IPS-15b (cell line): Measurements from ENCODE around the gene CELF4.

ENCODE experiments used
- H3K27me3 ChIP-seq: one replicate; pipeline ENCODE4 v1.6.1; 2013; ENCODE audit warnings: low read length; ENCODE audit not compliant: control insufficient read depth, insufficient read depth
- H3K36me3 ChIP-seq: one replicate; pipeline ENCODE4 v1.6.1; 2013; ENCODE audit warnings: low read length; ENCODE audit not compliant: control insufficient read depth, insufficient read depth
- H3K4me1 ChIP-seq: one replicate; pipeline ENCODE4 v1.6.1; 2013; ENCODE audit warnings: mild to moderate bottlenecking, low read length; ENCODE audit not compliant: control insufficient read depth, insufficient read depth
- H3K4me3 ChIP-seq: one replicate; pipeline ENCODE4 v1.5.1; 2013; ENCODE audit warnings: low read depth, low read length
- H3K9ac ChIP-seq: one replicate; pipeline ENCODE4 v1.6.1; 2013; ENCODE audit warnings: low read depth, mild to moderate bottlenecking, low read length
- H3K9me3 ChIP-seq: one replicate; pipeline ENCODE4 v1.6.1; 2013; ENCODE audit warnings: mild to moderate bottlenecking, low read length; ENCODE audit not compliant: control insufficient read depth, insufficient read depth

The CELF4 gene

DNA sequence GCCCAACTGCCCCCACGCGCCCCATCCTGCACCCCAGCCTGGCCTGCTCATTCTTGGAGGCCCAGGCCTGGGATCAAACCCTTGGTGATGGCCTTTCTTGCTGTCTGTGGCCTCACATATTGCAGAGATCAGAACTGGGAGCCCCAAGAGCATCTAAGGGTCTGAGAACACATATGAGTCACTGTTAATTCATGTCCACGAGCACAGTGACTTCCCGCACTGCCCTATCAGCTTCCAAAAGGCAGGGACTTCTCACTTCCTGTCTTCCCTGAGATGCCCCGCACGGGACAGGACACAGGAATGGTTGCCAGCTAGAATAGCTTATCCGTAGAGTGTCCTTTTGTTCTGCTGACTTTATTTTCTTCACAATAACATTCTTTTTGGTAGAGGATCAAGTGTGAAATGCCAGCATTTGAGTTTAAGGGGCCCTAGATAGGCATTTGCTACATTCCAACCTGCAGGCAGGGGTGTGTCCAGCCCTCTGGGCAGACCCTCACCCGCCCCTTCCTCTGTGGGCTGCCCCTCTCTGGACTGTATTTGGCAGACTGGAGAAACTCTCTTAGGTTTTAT, 21.1 kb upstream of the CELF4 start:
- no peaks in the 10 kb centered on the region for H3K9me3 ChIP-seq
- peaks cover 7% of the 10 kb centered on the region for H3K27me3 ChIP-seq
- H3K4me1 ChIP-seq = peaks cover 14% of the 10 kb centered on the region
- H3K36me3 ChIP-seq = no peaks in the 10 kb centered on the region
- no peak overlapping the region for H3K9ac ChIP-seq
- H3K4me3 ChIP-seq = no peak overlapping the region

- peaks cover 12% of the 10 kb centered on the region for H3K27me3 ChIP-seq
Observed at GRCh38 chr18:37584952-37585695, 19.5 kb upstream of the CELF4 start.

GRCh38 chr18:37584217-37584616, 18.6 kb upstream of the CELF4 start:
- Histone ChIP-seq H3K27me3 (peaks cover 17% of the 10 kb centered on the region), H3K36me3 (no peaks in the 10 kb centered on the region), H3K4me3 (no peak overlapping the region), H3K9ac (no peak overlapping the region), H3K4me1 (peaks cover 18% of the 10 kb centered on the region), H3K9me3 (no peaks in the 10 kb centered on the region)

More at GRCh38 chr18:37584952-37585695, 19.5 kb upstream of the CELF4 start:
- Histone ChIP-seq H3K4me1 (peaks cover 14% of the 10 kb centered on the region), H3K9ac (no peak overlapping the region), H3K9me3 (no peaks in the 10 kb centered on the region), H3K36me3 (no peaks in the 10 kb centered on the region), H3K4me3 (peak overlapping the region; percentile 3)

GRCh38 chr18:37582261-37582660, 16.7 kb upstream of the CELF4 start:
- H3K27me3 ChIP-seq = peaks cover 20% of the 10 kb centered on the region

DNA sequence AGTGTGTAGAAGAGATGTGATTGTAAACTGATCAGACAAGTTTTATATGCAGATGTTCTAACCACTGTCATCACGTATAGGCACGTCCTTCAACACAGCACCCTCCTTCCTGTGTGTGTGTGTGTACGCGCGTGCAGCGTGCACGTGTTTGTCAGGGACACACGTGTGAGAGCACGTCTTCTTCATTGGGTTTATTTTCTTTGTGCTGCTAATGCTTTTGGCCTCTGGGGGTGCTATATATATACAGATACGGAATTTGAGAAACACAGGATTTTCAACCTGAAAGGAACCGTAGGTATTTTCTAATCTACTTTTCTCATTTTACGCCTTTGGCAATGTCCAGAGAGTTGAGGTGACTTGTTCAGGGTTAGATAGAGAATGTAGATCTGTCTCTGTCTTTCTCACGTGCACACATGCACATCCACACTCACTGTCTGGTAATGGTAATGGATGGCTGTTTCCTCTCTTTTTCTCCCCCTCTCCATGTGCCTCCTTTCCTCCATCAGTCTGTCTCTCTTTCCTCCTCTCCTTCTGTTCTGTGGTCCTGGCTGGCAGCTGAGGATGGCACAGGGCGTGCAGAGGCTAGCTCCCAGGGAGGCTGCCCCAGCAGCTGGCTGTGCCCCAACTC, 13.4 kb upstream of the CELF4 start:
- peaks cover 24% of the 10 kb centered on the region for H3K27me3 ChIP-seq
- H3K4me1 ChIP-seq = peaks cover 32% of the 10 kb centered on the region
- no peak overlapping the region for H3K4me3 ChIP-seq
- no peak overlapping the region for H3K9ac ChIP-seq
- H3K9me3 ChIP-seq = no peaks in the 10 kb centered on the region
- no peaks in the 10 kb centered on the region for H3K36me3 ChIP-seq

More at GRCh38 chr18:37582261-37582660, 16.7 kb upstream of the CELF4 start:
- Histone ChIP-seq H3K9me3 (no peaks in the 10 kb centered on the region), H3K4me3 (no peak overlapping the region), H3K4me1 (peaks cover 34% of the 10 kb centered on the region), H3K9ac (no peak overlapping the region), H3K36me3 (no peaks in the 10 kb centered on the region)

DNA sequence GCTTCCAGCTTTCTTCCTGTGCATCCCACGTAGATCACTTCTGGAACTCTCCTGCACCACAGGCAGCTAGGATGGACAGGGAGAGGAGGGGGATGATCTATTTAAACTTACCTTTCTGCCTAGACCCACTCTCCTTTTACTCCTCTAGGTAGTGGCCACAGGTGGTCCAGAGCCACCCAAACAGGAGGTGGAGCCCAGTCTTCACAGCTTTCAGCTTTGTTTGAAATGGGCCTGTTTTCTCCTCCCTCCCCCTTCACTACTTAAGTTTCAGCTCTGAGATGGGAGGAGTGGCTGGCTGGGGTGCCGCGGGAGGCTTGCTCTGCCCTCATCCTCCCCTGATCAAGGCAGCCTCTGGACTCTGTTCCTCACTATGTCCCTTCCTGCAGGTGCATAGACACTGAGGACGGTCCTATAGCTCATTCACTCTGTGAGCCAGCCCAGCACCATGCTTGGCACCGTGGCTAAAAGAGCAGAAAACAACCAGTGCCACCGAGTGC, 12.6 kb upstream of the CELF4 start:
- Histone ChIP-seq H3K4me3 (peak overlapping the region; percentile 23), H3K27me3 (peaks cover 24% of the 10 kb centered on the region), H3K9me3 (no peaks in the 10 kb centered on the region), H3K4me1 (peaks cover 32% of the 10 kb centered on the region), H3K36me3 (no peaks in the 10 kb centered on the region), H3K9ac (no peak overlapping the region)

DNA sequence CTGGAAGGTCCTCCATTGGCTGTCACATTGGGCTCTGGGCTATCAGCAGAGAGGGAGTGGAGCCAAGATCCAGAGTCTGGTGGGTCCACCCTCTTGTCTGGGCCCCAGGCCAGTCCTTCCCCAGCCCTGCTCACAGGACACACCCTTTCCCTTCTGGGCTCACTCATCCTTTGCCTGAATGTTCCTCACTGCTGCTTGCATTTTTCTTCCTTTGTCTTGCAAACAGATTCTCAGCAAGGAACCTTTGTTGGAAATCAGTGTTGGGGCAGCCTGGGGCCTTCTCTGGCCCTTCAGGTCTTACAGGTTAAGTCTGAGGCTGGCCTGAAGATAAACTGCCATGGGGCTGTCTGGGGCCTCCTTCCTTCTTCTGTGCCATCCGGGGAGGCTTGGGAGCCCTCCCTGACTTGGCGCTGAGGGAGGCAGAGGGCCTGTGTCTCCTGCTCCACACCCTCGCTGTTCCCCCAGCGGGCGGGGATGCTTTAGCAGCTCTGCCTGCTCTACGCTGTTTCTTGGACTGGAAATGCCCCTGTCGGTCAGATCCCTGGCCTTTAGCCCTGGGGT, 11.5 kb upstream of the CELF4 start:
- Histone ChIP-seq H3K27me3 (peaks cover 25% of the 10 kb centered on the region), H3K9ac (no peak overlapping the region), H3K4me1 (peaks cover 32% of the 10 kb centered on the region), H3K9me3 (no peaks in the 10 kb centered on the region), H3K4me3 (peak overlapping the region; percentile 37), H3K36me3 (no peaks in the 10 kb centered on the region)

DNA sequence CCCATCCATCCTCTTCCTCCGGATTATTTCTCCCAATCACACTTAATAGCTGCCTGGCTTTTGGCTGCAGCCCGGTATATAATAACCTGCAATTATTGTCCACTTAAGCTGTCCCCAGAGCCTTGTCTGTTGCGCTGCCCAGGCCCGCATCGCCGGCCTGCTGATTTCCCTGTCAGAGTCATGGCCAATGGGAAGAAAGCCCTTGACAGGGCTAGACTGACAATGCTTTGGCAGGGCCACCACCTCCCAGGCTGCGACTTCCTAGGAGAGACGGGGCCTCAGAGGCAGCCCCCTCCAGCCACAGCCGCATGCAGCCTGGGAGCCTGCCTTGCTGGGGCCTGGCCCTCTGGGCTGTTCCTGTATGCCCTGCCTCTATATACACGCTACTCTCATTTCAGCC, 10.0 kb upstream of the CELF4 start:
- no peaks in the 10 kb centered on the region for H3K9me3 ChIP-seq
- H3K9ac ChIP-seq = no peak overlapping the region
- peaks cover 38% of the 10 kb centered on the region for H3K27me3 ChIP-seq
- no peaks in the 10 kb centered on the region for H3K36me3 ChIP-seq
- no peak overlapping the region for H3K4me3 ChIP-seq
- peaks cover 39% of the 10 kb centered on the region for H3K4me1 ChIP-seq

DNA sequence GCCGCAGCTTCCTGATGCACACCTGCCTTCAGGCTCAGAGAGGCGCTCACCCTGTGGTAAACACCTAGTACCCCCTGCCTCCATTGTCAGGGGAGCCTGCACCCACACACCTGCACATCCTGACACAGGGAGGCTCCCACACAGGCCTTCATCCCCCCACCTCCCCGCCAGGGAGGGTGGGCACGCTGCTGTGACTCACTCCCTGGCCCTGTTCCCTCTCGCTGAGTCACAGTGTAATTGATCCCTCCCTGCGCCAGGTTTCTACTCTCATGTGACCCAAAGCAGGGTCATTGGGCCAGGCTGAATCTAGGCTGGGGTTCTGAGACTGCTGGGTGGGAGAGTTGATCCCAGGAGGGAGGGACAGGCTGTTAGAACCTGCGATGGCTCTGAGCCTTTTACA, 8.5 kb upstream of the CELF4 start:
- H3K36me3 ChIP-seq = no peaks in the 10 kb centered on the region
- no peak overlapping the region for H3K4me3 ChIP-seq
- H3K9ac ChIP-seq = no peak overlapping the region
- H3K27me3 ChIP-seq = peaks cover 42% of the 10 kb centered on the region
- no peaks in the 10 kb centered on the region for H3K9me3 ChIP-seq
- H3K4me1 ChIP-seq = peaks cover 34% of the 10 kb centered on the region

- peaks cover 24% of the 10 kb centered on the region for H3K4me1 ChIP-seq
- H3K27me3 ChIP-seq = peaks cover 54% of the 10 kb centered on the region
- no peaks in the 10 kb centered on the region for H3K9me3 ChIP-seq
- no peak overlapping the region for H3K9ac ChIP-seq
- no peak overlapping the region for H3K4me3 ChIP-seq
- H3K36me3 ChIP-seq = no peaks in the 10 kb centered on the region
Observed at GRCh38 chr18:37572736-37573135, 7.1 kb upstream of the CELF4 start.

- H3K4me3 ChIP-seq = no peak overlapping the region
- no peaks in the 10 kb centered on the region for H3K9me3 ChIP-seq
- H3K36me3 ChIP-seq = no peaks in the 10 kb centered on the region
- H3K27me3 ChIP-seq = peaks cover 63% of the 10 kb centered on the region
- no peak overlapping the region for H3K9ac ChIP-seq
- peaks cover 11% of the 10 kb centered on the region for H3K4me1 ChIP-seq
Observed at GRCh38 chr18:37571266-37571665, 5.7 kb upstream of the CELF4 start.
